A549 (cell line): ENCODE data around the gene RBM34. TPM values are rescaled to one million over a fixed set of nuclear protein-coding genes. Genes with fewer than 3 reads are reported as not detected.

ENCODE experiments used
- ATAC-seq, 2 experiments: fragments of 200-7000 bp in 1 of 2; fragments of >200 bp in 1 of 2; cut with Nextera tagmentation in 1 of 2; cut with Tn5 transposase in 1 of 2; 3 replicates each; pipeline versions ENCODE4 v1.8.0 to v1.9.1; 2018 to 2020; ENCODE audit warnings: mild to moderate bottlenecking in 1 of 2, moderate library complexity in 1 of 2
- CTCF ChIA-PET: fragments of 300-600 bp; sonication (Branson Sonifier 250); formaldehyde crosslinking; extraction: SDS; loops from one replicate; lab custom pipeline; 2021; ENCODE audit warnings: antibody characterized with exemption, inconsistent platforms; lab: Yijun Ruan, JAX
- POLR2A ChIA-PET: fragments of 350-600 bp; formaldehyde crosslinking; extraction: SDS; loops from one replicate; lab custom pipeline; 2021; ENCODE audit warnings: antibody characterized with exemption, inconsistent platforms; lab: Yijun Ruan, JAX
- DNase-seq, 2 experiments: peaks; one replicate each; pipeline versions ENCODE4 v3.0.0 to v3.0.0-alpha.2; 2011 to 2016; ENCODE audit warnings: low read depth in 1 of 2, low spot score in 1 of 2
- FAIRE-seq: peaks from 2 replicates; lab custom pipeline; 2011; peaks lifted over from hg19 to GRCh38; lab: Jason Lieb, UNC
- H3K27ac ChIP-seq, 2 experiments: fragments of >200 bp; sonication (Bioruptor Twin); formaldehyde crosslinking; 3 replicates each; pipeline ENCODE4 v1.5.1; 2016 to 2017
- H3K4me1 ChIP-seq: fragments of >200 bp; sonication (Bioruptor Twin); formaldehyde crosslinking; 3 replicates; pipeline ENCODE4 v1.6.1; 2016
- H3K4me2 ChIP-seq: fragments of >200 bp; sonication (Bioruptor Twin); formaldehyde crosslinking; 3 replicates; pipeline ENCODE4 v1.6.1; 2016
- H3K4me3 ChIP-seq: fragments of >200 bp; sonication (Bioruptor Twin); formaldehyde crosslinking; 3 replicates; pipeline ENCODE4 v1.5.1; 2016
- H3K9me3 ChIP-seq: fragments of >200 bp; sonication (Bioruptor Twin); formaldehyde crosslinking; 3 replicates; pipeline ENCODE4 v1.6.1; 2016
- CHD2 ChIP-seq: fragments of 150-350 bp; IDR thresholded peaks from 2 replicates; pipeline ENCODE4 v1.6.1; 2014; ENCODE audit warnings: low read length; ENCODE audit not compliant: partially characterized antibody
- EHMT2 ChIP-seq: fragments of 200-600 bp; sonication (generic); IDR thresholded peaks from 2 replicates; pipeline ENCODE4 v1.6.1; 2016; ENCODE audit warnings: antibody characterized with exemption, low read depth, mild to moderate bottlenecking, moderate library complexity
- FOSL2 ChIP-seq, 2 experiments: fragments of 450-650 bp in 1 of 2; fragments of >200 bp in 1 of 2; sonication (Bioruptor Twin) in 1 of 2; formaldehyde crosslinking; IDR thresholded peaks; 2 replicates each; pipeline versions ENCODE4 v1.5.0 to v1.6.1; 2016 to 2020; ENCODE audit warnings: mild to moderate bottlenecking in 1 of 2, moderate library complexity in 1 of 2
- FOXS1 ChIP-seq: fragments of 250-450 bp; sonication (Bioruptor Pico); IDR thresholded peaks from 2 replicates; pipeline ENCODE4 v1.5.0; 2020; ENCODE audit warnings: mild to moderate bottlenecking, moderate library complexity
- HMGXB4 ChIP-seq: fragments of 250-450 bp; sonication (Bioruptor Pico); IDR thresholded peaks from 2 replicates; pipeline ENCODE4 v1.5.0; 2021; ENCODE audit warnings: mild to moderate bottlenecking, moderate library complexity, borderline replicate concordance
- HOXB13 ChIP-seq: fragments of 250-450 bp; sonication (Bioruptor Pico); IDR thresholded peaks from 2 replicates; pipeline ENCODE4 v1.5.0; 2020; ENCODE audit warnings: low read depth, mild to moderate bottlenecking, moderate library complexity
- HOXB5 ChIP-seq: fragments of 250-450 bp; sonication (Bioruptor Pico); IDR thresholded peaks from 2 replicates; pipeline ENCODE4 v1.5.0; 2020; ENCODE audit warnings: mild to moderate bottlenecking, moderate library complexity
- JUN ChIP-seq, 2 experiments: fragments of >200 bp; sonication (Bioruptor Twin); formaldehyde crosslinking; IDR thresholded peaks; 2 replicates in 1 of 2; 3 replicates in 1 of 2; pipeline ENCODE4 v1.6.1; 2016 to 2017
- NR3C1 ChIP-seq: fragments of >200 bp; sonication (Bioruptor Twin); formaldehyde crosslinking; IDR thresholded peaks from 3 replicates; pipeline ENCODE4 v1.6.1; 2017
- PHF8 ChIP-seq: fragments of 200-600 bp; sonication (generic); IDR thresholded peaks from 2 replicates; pipeline ENCODE4 v1.6.1; 2016; ENCODE audit warnings: low read depth, mild to moderate bottlenecking, antibody characterized with exemption, moderate library complexity, borderline replicate concordance
- POLR2A ChIP-seq: IDR thresholded peaks from 2 replicates; pipeline ENCODE4 v1.6.1; 2012; ENCODE audit warnings: mild to moderate bottlenecking, low read length
- RCOR1 ChIP-seq: fragments of 150-350 bp; IDR thresholded peaks from 2 replicates; pipeline ENCODE4 v1.6.1; 2014; ENCODE audit warnings: antibody characterized with exemption, low read length, low read depth
- TP53 ChIP-seq: fragments of 250-450 bp; sonication (Bioruptor Pico); IDR thresholded peaks from 2 replicates; pipeline ENCODE4 v1.5.0; 2021; ENCODE audit warnings: mild to moderate bottlenecking, moderate library complexity
- ZFP36 ChIP-seq: fragments of 450-650 bp; IDR thresholded peaks from 2 replicates; pipeline ENCODE4 v1.6.1; 2014; ENCODE audit warnings: borderline replicate concordance; ENCODE audit not compliant: partially characterized antibody
- WGBS: methylation state at CpG from one replicate; pipeline ENCODE4 v1.1.6; 2017; ENCODE audit errors: missing lambda C conversion rate; 5-methylcytosine and 5-hydroxymethylcytosine counted together
- polyA plus RNA-seq, 4 experiments: library from polyadenylated mRNA; depleted of rRNA in 3 of 4; stranded (reverse); fragments of >200 nt; fragmentation: RNase III in 1 of 4; extraction: RNeasy Plus Mini Kit Qiagen cat#74134 plus additional on column Dnase treatment in 1 of 4; gene quantifications; 2 replicates in 3 of 4; 3 replicates in 1 of 4; pipeline ENCODE4 v1.2.3, GENCODE V29; 2011 to 2017

RBM34 gene
- polyA plus RNA-seq, 2 of the 4 experiments (the other 2 are of a cell fraction): 67.8 to 81.8 TPM

- no peak overlapping the region for H3K27ac ChIP-seq
- no peaks in the 10 kb centered on the region for H3K9me3 ChIP-seq
- WGBS: 94% methylated on average over 16 of the region's 16 CpGs
- DNase-seq: no peak
- H3K4me2 ChIP-seq: no peak overlapping the region
- ChIA-PET CTCF (interaction anchor here (0.6 to 2.6 kb wide), 7 partner anchors 9 to 864 kb away, joined by 3 to 11 read pairs (median 3); no protein-coding TSS in a partner anchor), POLR2A (interaction anchor here (1.7 kb wide), 1 partner anchor 14 kb away, joined by 4 read pairs; no protein-coding TSS in a partner anchor)
- no peak for FAIRE-seq
- no peak overlapping the region for H3K4me3 ChIP-seq
- H3K4me1 ChIP-seq: peaks cover 16% of the 10 kb centered on the region; the same call in 2 of the 3 replicates
- ATAC-seq: no peak
- TF ChIP-seq TP53 (CRISPR knock-in tag) (no peak), POLR2A (no peak), HOXB5 (CRISPR knock-in tag) (no peak), HOXB13 (CRISPR knock-in tag) (no peak), HMGXB4 (CRISPR knock-in tag) (no peak), NR3C1 (no peak), ZFP36 (no peak), PHF8 (no peak), EHMT2 (no peak), FOXS1 (CRISPR knock-in tag) (no peak), CHD2 (no peak), FOSL2 (IDR thresholded peaks at IDR 0.05) (no peak), FOSL2 (CRISPR knock-in tag; IDR thresholded peaks at IDR 0.05) (no peak), JUN (IDR thresholded peaks at IDR 0.05) (no peak)
Measured at GRCh38 chr1:235107368-235108184, 53.5 kb downstream of the RBM34 start.

GRCh38 chr1:235106457-235106856 lies 54.6 kb downstream of the RBM34 start:
- no peaks in the 10 kb centered on the region for H3K9me3 ChIP-seq
- DNase-seq (no peak), ATAC-seq (no peak), FAIRE-seq (no peak)
- H3K27ac ChIP-seq: no peak overlapping the region
- TF ChIP-seq RCOR1 (no peak), JUN (IDR thresholded peaks at IDR 0.05) (no peak), HMGXB4 (CRISPR knock-in tag) (no peak)
- 93% methylated on average over 4 of the region's 4 CpGs for WGBS
- ChIA-PET CTCF (interaction anchor here (0.8 to 3.7 kb wide), 6 partner anchors 10 to 22 kb away, joined by 3 to 26 read pairs (median 6); partner anchors contain the start of gene TOMM20), POLR2A (no interaction called here)
- no peak overlapping the region for H3K4me3 ChIP-seq
- peaks cover 9% of the 10 kb centered on the region; the same call in 2 of the 3 replicates for H3K4me1 ChIP-seq
- H3K4me2 ChIP-seq: no peak overlapping the region
